Muscle of arm (tissue), 12 donors: ENCODE data around the gene IL20. TPM values are rescaled to one million over a fixed set of nuclear protein-coding genes. Genes with fewer than 3 reads are reported as not detected.

Experiments used
- polyA plus RNA-seq, 12 donors: library from polyadenylated mRNA; unstranded; fragments of 120-200 nt; gene quantifications; one replicate each; pipeline ENCODE4 v1.2.1, GENCODE V29; 2013; ENCODE audit not compliant: insufficient read length in 12 of 12

Gene IL20
- polyA plus RNA-seq, 12 donors: not detected

Other genes with a start within 250 kb of the IL20 start
- gene DYRK3, start 230.1 kb upstream of the IL20 start, polyA plus RNA-seq: 1 to 10 TPM in 10 of 12 donors, not detected in 2; 3.3 to 6.5 (median 5.3) TPM
- gene MAPKAPK2, start 180.7 kb upstream of the IL20 start, polyA plus RNA-seq: 10 to 100 TPM in 11 of 12 donors, not detected in 1; 52.6 to 81.0 (median 71.1) TPM
- not detected for gene IL19, start 94.8 kb upstream of the IL20 start, polyA plus RNA-seq
- gene IL10, start 93.1 kb upstream of the IL20 start, polyA plus RNA-seq: 1 to 10 TPM in 2 of 12 donors, under 1 TPM in 7, not detected in 3; 0.14 to 1.2 (median 0.49) TPM
- gene IL24, start 31.8 kb downstream of the IL20 start, polyA plus RNA-seq: under 1 TPM in 6 of 12 donors, not detected in 6; 0.10 to 0.61 (median 0.21) TPM
- 10 to 100 TPM in 1 of 12 donors, 1 to 10 TPM in 5, under 1 TPM in 4, not detected in 2; 0.62 to 12.5 (median 1.1) TPM for gene FCMR, start 56.3 kb downstream of the IL20 start, polyA plus RNA-seq
- gene PIGR, start 80.8 kb downstream of the IL20 start, polyA plus RNA-seq: under 1 TPM in 2 of 12 donors, not detected in 10; 0.07 to 0.14 TPM
- gene FCAMR, start 104.8 kb downstream of the IL20 start, polyA plus RNA-seq: under 1 TPM in 1 of 12 donors, not detected in 11; 0.09 TPM
- 10 to 100 TPM in 1 of 12 donors, 1 to 10 TPM in 3, under 1 TPM in 7, not detected in 1; 0.05 to 18.2 (median 0.18) TPM for gene C1orf116, start 167.1 kb downstream of the IL20 start, polyA plus RNA-seq
- 1 to 10 TPM in 11 of 12 donors, not detected in 1; 4.4 to 9.3 (median 7.3) TPM for gene YOD1, start 185.6 kb downstream of the IL20 start, polyA plus RNA-seq
- gene PFKFB2, start 187.7 kb downstream of the IL20 start, polyA plus RNA-seq: 10 to 100 TPM in 1 of 12 donors, 1 to 10 TPM in 10, not detected in 1; 3.9 to 12.3 (median 6.3) TPM
- gene C4BPB, start 223.2 kb downstream of the IL20 start, polyA plus RNA-seq: under 1 TPM in 9 of 12 donors, not detected in 3; 0.13 to 0.99 (median 0.50) TPM
- 1 to 10 TPM in 1 of 12 donors, under 1 TPM in 9, not detected in 2; 0.25 to 1.4 (median 0.43) TPM for gene C4BPA, start 238.6 kb downstream of the IL20 start, polyA plus RNA-seq